Measurements from ENCODE around the gene LYZL2.
"Not testable (repeated sequence)": the region's sequence is repeated elsewhere in the genome, so short reads cannot be mapped to it uniquely, and the experiment has no call there.

LYZL2 gene

DNA sequence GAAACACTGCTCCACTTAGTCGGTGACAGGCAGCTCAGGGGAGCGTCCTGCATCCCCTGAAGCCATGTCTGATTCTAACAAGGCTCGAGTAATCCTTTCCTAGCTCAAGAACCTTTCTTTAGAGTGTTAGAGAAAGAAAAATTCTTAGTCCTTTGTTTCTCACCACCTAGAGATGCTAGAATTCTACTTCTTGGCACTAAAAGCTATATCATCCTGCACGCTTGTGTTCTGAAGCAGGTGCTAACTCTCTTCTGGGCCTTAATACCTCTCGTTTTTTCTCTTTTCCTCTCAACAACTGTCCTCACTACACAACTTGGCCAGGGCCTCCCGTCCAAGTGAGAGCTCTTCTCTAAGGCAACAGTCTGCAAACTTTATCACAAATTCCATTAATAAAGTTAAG lies at the start of gene LYZL2:
LYZL2 (minus strand) TSS at position 101 of the 400 bp plus-strand sequence. CDS start 2,838 bp downstream, outside the sequence.
- no peak for DNase-seq

- not testable (repeated sequence) for DNase-seq
Measured at GRCh38 chr10:30677616-30678015, 48.1 kb upstream of the LYZL2 start.

DNA sequence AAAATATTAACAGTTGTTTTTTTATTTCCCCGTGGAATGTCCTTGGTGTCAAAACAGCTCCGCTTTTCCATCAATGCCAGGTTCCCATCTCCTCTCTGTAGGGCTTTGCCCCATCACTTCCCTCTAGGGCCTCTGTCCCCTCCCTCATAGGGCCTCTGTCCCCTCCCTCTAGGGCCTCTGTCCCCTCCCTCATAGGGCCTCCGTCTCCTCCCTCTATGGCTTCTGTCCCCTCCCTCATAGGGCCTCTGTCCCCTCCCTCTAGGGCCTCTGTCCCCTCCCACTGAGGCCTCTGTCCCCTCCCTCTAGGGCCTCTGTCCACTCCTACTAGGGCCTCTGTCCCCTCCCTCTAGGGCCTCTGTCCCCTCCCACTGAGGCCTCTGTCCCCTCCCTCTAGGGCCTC lies 47.6 kb upstream of the LYZL2 start:
- not testable (repeated sequence) for DNase-seq

DNA sequence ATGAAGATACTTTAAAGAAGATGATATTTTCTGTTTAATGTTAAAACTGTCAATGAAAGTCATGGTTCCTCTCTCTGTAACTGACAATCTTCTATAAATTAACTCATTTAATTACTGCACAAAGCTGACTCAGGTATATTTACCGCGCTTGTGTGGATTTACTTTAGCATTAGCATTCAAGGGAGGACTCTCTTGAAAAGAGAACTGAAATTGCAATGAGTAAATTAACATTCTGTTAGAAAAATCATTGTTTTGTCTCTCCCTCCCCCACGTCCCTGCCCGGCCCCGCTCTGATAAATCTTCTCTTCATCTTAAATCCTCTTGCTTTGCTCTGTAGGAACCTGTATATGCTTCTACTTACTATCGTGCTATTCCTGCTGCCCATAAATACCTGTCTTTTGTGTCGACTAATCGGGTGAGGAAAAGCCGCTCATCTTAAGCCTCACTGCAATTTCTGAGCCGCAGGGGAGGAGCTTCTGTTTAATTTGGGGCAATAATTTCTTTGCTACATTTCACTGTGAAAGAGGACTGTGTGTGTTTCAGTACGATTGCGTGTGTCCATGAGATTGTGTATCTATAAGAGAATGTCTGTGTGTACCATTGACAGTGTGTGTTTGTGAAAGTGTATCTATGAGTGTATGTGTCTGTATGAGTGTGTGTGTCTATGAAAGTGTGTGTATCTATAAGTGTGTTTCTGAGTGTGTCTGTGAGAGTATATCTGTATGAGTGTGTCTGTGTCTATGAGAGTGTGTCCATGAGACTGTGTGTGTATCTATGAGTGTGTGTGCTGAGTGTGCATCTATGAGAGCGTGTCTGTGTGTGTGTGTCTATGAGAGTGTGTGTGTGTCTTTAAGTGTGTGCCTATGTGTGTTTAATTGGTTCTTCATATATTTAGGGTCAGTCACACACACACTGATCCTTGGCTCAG lies 46.5 kb upstream of the LYZL2 start:
- DNase-seq, result no peak

- DNase-seq, result no peak
Measured at GRCh38 chr10:30674796-30675195, 45.2 kb upstream of the LYZL2 start.

DNA sequence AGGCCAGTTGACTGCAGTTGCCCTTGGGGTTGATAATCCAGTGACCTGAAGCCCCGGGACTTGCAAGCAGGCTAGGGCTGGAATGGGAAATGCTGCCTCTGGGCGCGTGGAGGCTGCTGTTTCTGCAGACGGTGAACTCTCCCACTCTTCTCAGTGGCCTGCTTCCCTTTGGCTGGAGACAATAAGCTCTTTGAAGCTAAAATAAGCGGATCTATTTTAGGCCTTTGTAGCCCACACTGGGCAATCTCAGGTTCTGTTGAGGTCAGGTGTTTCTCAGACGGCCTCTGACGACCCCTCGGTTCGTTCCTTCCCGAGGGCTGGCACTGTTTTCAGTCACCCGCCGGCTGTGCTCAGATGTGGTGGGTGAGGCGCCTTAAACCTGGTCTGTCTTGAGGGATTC lies 43.7 kb upstream of the LYZL2 start:
- DNase-seq, result not testable (repeated sequence)

DNA sequence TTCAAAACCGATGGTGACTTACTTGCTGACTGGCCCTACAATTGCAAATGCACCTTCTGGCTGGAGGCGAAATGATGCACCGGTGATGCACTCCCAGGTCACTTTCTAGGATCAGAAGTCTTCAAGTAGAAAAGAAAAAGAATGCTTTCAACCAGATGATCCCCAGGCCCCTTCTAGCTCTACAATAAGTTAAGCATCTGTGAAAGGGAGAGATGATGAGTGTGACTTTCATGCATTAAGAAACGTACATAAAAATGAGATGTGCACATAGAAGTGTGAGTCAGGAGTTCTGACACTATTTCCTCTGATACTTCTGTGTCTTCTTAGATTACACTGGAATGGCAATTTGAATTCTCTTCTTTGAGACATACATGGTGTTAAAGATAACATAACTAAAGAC lies 42.8 kb upstream of the LYZL2 start:
- DNase-seq, result not testable (repeated sequence)

GRCh38 chr10:30671026-30671616 lies 41.6 kb upstream of the LYZL2 start:
- DNase-seq, result peak; percentile 6

DNA sequence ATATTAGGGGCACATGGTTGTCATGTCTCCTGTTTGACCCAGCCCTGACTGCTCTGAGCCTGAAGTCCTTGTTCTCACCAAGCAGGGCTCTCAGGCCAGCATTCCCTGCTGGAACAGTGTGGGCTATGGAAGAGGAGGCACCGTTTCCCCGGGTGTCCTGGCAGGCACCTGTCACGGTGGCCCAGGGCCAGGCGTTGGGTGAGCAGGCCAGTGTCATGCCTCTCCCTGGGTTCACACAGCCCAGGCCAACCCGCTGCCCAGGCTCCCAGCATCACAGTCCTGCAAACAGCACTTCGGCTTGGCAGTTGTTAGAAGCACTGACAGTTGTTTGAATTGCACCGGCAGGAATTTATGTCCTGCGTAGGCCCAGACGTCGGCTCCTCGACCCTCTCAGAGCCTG lies 38.4 kb upstream of the LYZL2 start:
- not testable (repeated sequence) for DNase-seq

GRCh38 chr10:30663403-30663802 lies 33.9 kb upstream of the LYZL2 start:
- not testable (repeated sequence) for DNase-seq

- DNase-seq, result no peak
Measured at GRCh38 chr10:30662814-30663213, 33.3 kb upstream of the LYZL2 start.

GRCh38 chr10:30660314-30660713 lies 30.8 kb upstream of the LYZL2 start:
- not testable (repeated sequence) for DNase-seq

GRCh38 chr10:30656233-30656632 lies 26.7 kb upstream of the LYZL2 start:
- DNase-seq, result no peak

- not testable (repeated sequence) for DNase-seq
Measured at GRCh38 chr10:30655001-30655400, 25.4 kb upstream of the LYZL2 start.

GRCh38 chr10:30651470-30652397 lies 22.2 kb upstream of the LYZL2 start:
- not testable (repeated sequence) for DNase-seq

GRCh38 chr10:30647089-30647488 lies 17.5 kb upstream of the LYZL2 start:
- DNase-seq, result no peak

- peak; percentile 2 for DNase-seq
Measured at GRCh38 chr10:30645340-30645827, 15.8 kb upstream of the LYZL2 start.

DNA sequence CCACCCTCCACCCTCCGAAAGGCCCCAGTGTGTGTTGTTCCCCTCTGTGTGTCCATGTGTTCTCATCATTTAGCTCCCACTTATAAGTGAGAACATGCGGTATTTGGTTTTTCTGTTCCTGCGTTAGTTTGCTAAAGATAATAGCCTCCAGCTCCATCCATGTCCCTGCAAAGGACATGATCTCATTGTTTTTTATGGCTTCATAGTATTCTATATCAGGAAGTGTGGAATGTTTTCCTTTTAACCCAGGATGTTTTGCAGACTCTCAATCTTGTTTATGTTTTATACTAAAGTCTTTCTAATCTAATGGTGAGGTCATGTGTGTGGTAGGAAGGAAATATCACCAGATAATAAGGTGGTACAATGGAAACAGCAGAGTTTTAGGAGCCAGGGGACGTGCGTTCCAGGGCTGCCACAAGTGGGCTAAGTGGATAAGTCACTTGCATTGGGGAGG lies 14.9 kb upstream of the LYZL2 start:
- not testable (repeated sequence) for DNase-seq

DNA sequence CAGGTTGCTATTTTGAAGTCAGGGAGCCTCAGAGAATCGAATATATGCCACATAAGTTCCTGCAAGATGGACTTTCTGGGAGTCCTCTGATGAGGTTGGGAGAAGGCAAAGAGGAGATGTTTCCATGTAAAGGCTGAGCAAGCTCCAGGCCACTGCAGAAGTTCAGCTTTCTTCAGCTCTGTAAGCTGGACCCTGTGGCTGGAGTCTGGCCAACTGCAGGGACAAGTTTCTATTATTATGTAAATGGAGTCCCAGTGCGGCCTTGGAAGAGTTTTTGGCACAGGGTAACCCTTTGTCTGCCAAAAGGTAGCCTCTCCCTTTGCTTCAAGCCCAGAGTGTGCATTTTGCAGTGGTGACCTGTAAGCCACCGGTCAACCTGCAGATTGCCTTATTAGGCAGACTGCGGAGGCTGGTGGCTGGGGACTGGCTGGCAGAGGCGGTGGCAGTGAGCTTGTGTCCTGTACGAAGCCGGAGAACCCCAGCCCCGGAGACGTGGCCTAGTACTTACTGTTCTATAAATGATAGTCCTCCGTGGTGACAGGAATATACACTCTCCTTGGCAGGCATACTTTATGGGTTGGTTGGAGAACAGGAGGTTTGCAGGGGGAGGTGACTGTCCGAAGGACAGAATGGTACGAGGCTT lies 14.1 kb upstream of the LYZL2 start:
- not testable (repeated sequence) for DNase-seq

DNA sequence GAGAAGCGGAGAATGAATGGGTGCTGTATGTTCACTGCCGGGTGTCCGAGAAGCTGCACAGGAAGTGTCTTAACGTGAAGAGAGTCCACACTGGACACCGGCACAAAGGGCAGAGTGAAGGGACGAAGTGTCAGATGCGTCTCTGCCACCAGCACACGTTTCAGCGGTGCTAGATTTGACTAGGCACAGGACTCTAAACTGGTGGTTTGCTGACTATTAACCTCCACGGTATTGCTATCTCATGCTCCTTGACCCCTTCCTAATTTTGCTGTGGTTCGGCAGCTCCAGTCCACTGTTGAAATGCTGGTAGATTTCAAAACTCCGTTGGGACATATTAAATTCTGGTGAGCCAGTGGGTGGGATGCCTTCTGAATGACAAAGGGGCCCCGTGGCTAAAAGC lies 13.3 kb upstream of the LYZL2 start:
- DNase-seq, result not testable (repeated sequence)

GRCh38 chr10:30639946-30640786 lies 10.6 kb upstream of the LYZL2 start:
- DNase-seq, result peak; percentile 41

Data from NCI-H1436 (cell line).